Measurements from ENCODE around the gene TCOF1. TPM values are rescaled to one million over a fixed set of nuclear protein-coding genes. Genes with fewer than 3 reads are reported as not detected.

The TCOF1 gene, protein sequence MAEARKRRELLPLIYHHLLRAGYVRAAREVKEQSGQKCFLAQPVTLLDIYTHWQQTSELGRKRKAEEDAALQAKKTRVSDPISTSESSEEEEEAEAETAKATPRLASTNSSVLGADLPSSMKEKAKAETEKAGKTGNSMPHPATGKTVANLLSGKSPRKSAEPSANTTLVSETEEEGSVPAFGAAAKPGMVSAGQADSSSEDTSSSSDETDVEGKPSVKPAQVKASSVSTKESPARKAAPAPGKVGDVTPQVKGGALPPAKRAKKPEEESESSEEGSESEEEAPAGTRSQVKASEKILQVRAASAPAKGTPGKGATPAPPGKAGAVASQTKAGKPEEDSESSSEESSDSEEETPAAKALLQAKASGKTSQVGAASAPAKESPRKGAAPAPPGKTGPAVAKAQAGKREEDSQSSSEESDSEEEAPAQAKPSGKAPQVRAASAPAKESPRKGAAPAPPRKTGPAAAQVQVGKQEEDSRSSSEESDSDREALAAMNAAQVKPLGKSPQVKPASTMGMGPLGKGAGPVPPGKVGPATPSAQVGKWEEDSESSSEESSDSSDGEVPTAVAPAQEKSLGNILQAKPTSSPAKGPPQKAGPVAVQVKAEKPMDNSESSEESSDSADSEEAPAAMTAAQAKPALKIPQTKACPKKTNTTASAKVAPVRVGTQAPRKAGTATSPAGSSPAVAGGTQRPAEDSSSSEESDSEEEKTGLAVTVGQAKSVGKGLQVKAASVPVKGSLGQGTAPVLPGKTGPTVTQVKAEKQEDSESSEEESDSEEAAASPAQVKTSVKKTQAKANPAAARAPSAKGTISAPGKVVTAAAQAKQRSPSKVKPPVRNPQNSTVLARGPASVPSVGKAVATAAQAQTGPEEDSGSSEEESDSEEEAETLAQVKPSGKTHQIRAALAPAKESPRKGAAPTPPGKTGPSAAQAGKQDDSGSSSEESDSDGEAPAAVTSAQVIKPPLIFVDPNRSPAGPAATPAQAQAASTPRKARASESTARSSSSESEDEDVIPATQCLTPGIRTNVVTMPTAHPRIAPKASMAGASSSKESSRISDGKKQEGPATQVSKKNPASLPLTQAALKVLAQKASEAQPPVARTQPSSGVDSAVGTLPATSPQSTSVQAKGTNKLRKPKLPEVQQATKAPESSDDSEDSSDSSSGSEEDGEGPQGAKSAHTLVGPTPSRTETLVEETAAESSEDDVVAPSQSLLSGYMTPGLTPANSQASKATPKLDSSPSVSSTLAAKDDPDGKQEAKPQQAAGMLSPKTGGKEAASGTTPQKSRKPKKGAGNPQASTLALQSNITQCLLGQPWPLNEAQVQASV (N-terminal part only)
- 94.9 TPM for polyA plus RNA-seq (2012; ENCODE audit: insufficient read depth, insufficient read length)

DNA sequence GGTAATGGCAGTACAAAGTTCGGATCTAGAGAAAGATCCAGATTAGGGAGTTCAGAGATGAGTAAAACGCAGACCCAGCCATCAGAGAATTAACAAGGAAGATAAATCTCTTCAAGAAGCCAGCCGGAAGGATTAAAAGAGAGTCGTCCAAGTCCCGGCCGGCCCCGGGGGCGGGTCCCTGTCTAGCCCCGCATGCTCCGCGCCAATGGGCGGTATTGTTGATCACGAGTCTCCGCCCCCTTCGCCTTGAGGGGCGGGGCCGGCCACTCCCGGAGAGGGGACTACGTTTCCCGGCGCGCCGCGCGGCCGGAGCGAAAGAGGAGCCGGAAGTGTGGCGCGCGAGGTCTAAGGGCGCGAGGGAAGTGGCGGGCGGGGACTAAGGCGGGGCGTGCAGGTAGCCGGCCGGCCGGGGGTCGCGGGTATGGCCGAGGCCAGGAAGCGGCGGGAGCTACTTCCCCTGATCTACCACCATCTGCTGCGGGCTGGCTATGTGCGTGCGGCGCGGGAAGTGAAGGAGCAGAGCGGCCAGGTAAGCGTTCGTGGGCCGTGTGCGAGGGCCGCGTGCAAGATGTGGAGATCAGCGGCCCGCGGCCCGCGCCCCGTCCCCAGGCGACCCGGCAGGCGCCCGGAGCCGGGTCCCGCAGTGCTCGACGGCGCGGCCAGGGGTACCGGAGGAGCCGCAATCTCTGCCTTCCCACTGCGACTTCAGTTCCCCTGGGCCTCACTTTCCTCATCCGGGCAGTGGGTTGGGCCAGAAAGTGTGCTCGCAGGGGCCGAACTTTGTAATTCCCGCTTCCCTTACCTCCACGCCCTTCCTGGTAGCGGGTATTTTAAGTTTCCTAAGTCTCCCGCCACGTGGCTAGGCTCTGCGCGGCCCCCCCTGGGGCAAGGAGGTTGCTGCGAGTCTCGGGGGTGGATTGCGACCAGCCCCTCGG lies at the start of gene TCOF1:
TCOF1 (plus strand) TSS at position 372 of the 935 bp plus-strand sequence; CDS start at position 422, 50 bp downstream.
- peak within 1 kb of the TSS; percentile 72 for H3K4me3 ChIP-seq (ENCODE audit: low read length)
- DNase-seq (ENCODE audit: low read depth, low spot score) = peak; percentile 92

DNA sequence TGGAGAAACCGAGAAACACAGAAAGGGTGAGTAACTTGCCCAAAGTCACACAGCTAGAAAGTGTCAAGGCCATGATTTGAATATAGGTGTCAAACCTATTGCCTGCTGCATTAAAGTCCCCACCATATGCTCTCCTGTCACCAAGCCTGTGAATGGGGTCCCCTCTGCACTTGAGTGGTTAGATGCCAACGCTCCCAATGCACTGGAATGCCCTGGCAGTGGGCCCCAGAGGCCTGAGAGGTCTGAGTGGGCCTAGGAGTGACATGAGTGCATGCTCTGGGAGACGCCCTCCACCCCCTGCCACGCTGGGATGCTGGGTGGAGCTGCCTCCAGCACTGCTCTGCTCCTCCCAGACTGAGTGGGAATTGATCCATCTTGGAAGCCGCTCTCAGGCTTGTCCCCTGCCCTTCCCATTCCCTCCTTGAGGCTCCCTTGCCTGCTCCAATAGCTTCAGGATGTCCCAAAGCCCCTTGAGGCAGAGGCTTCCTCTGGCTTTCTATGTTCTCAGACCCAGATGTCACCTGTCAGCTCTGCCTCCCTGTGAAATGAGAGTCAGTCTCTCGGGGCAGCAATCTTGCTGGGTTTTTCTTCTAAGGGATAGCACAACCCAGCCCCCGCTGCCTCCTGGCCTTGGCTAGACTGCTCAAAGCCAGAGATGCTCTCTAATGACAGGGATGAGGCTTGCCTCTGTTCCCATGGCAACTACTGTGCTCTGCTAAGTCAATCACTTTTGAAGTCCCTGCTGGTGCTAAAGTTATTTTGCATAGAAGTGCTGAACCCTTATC lies 48.2 kb upstream of the TCOF1 start:
- DNase-seq (ENCODE audit: low read depth, low spot score) = no peak
- H3K4me3 ChIP-seq (ENCODE audit: low read length) = no peak overlapping the region

DNA sequence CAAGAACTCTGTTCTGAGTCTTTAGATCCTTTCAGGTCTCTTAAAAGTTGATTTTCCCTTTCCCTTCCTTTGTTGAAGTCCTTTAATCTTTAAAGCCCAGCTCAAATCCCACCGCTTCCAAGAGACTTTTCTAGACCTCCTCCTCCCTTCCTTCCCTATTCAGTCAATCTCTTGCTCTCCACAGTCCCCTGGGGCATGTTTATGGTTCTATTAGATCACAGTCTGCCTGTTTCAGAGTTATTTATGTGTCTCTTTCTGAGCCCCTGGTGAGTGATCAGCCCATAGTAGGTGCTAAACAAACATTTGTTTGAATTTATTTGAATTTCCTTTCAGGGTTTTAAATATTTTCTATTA lies 47.6 kb upstream of the TCOF1 start:
- no peak for DNase-seq (ENCODE audit: low read depth, low spot score)
- H3K4me3 ChIP-seq (ENCODE audit: low read length) = no peak overlapping the region

DNA sequence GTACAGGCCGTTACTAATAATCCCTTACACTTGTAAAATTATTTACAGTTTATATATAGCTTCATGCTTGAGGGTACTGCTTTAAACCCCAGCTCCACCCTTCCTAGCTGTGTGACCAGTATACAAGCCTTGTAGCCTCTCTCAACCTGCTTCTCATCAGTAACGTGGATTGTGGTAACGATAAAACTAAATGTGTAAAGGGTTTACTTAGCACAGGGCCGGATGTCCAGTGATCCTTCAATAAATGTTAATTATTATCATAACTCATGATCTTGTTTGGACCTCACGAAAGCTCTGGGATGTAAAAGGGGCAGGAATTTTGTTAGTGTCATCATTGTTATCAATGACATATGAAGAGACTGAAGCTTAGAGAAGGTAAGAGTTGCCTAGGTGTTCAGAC lies 47.3 kb upstream of the TCOF1 start:
- no peak for DNase-seq (ENCODE audit: low read depth, low spot score)
- no peak overlapping the region for H3K4me3 ChIP-seq (ENCODE audit: low read length)

DNA sequence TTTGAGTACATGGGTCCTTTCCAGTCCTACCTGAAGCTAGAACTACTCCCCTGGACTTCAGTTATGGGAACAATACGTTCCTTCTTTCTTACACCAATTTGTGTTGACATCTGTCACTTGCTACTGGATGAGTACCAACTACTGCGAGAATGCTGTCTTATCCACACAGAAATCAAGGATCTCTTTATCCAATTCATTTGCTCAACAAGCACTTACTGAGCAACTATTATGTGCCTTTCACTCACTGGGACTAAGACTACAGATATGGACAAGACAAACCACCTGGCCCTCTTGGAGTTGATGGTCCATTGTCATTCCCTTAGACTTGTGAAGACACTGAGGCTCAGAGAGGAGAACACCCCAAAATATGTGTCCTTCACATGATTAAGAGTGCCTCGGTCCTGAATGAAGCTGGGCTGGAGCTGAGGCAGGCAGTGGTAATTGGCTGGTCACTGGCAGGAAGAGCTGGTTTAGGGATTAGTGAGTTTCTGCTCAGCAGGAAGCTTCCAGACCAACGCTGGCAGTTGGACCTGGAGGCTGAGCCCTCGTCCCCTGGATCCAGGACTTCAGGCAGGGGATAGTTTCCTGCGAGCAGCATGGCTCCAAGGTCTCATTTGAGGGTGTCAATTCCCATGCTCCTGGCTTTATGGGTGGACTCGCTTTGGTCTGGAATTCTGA lies 46.3 kb upstream of the TCOF1 start:
- DNase-seq (ENCODE audit: low read depth, low spot score) = no peak

DNA sequence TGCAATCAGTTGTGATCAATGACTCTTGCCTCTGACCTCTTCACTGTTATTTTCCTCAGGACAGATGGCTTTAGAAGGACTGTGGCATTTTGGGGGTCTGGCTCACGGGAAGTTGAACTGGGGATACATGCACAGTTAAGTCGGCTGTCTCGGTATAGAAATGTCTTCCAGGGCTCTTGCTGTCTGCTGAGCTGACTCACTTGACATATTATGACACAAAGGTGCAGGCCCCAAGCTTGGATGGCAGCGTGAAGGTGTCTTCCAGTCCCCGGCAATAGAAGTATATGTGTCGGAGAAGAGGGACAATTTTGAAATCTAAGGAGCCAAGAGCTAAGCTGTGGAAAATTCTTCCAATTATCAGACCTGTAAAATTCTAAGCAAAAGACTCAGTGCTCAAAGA lies 45.0 kb upstream of the TCOF1 start:
- no peak for DNase-seq (ENCODE audit: low read depth, low spot score)
- H3K4me3 ChIP-seq (ENCODE audit: low read length) = no peak overlapping the region

More for the DNA sequence above, 46.3 kb upstream of the TCOF1 start:
- no peak overlapping the region for H3K4me3 ChIP-seq (ENCODE audit: low read length)

DNA sequence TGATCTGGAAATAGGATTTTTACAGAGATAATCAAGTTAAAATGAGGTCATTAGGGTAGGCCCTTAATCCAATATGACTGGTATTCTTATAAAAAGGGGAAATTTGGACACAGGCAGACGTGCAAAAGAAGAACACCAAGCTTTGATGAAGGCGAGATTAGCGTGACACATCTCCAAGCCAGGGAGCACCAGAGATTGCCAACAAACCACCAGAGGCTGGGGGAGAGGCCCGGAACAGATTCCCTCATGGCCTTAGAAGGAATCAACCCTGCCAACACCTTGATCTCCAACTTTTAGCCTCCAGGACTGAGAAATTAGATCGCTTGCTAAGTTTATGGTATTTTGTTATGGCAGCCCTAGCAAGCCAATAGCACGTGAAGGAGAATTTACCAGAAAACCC lies 44.0 kb upstream of the TCOF1 start:
- DNase-seq (ENCODE audit: low read depth, low spot score) = no peak
- H3K4me3 ChIP-seq (ENCODE audit: low read length) = no peak overlapping the region

DNA sequence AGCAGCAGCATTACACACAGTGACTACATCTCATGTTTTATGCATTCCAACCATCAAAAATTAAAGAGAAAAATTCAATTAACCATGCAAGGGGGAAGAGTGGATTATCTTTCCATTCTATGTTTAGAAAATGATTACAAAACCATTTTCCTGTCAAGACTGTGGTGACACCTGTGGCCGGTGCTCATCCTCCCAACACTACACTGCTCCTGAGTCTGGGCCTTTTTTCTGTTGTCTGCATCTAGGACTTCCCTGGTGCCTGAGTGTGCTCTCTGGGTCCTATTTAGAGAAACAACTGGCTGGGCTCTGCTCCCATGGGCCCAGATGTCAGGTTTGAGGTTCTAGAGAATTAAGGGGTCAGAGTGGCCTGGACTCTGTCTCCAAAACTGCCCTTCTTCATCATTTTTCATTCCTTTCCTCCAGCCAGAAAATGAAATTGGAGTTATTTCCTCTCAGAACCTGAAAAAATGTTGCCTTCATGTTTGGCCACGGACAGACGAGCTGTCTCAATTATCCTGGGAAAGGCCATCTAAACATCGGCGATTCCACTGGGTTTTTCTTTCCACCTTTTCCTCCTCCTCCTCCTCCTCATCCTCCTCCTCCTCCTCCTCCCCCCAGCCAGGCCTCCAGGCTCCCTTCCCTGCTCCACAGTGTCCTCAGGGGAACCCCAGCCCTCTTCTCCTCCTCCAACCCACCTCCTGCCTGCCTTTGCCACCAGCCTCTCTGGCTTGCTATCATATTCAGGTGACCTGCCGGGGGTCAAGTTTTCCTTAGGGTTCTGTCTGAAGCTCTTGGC lies 43.4 kb upstream of the TCOF1 start:
- no peak for DNase-seq (ENCODE audit: low read depth, low spot score)
- no peak overlapping the region for H3K4me3 ChIP-seq (ENCODE audit: low read length)

DNA sequence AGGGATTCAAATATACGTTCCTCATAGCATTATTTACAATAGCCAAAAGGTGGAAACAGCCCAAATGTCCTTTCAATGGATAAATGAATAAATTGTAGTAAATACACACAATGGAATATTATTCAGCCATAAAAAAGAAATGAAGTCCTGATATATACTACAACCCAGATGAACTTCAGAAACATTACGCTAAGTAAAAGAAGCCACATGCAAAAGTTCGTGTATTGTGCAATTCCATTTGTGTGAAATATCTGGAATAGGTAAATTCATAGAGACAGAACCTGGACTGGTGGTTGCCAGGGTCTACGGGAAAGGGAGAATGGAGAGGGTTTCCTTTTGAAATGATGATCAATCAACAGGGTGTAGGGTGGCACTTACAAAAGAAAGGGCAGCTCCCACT lies 42.3 kb upstream of the TCOF1 start:
- DNase-seq (ENCODE audit: low read depth, low spot score) = no peak
- H3K4me3 ChIP-seq (ENCODE audit: low read length) = no peak overlapping the region

DNA sequence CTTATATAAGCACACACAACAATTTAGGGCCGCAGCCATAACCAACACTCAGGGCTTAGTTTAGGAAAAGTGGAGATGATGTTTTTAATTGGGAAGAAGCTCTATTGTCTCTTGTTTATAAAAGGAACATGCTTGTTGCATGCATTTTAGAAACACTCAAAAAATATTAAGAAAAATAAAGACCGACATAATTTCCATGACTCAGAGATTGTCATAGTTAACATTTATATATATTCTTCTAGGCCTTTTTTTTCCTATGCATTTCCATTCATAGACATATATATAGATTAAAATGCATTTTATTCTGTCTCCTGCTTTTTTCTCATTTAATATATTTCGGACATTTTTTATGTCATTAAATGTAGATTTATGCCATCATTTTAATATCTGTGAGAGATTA lies 41.2 kb upstream of the TCOF1 start:
- no peak overlapping the region for H3K4me3 ChIP-seq (ENCODE audit: low read length)
- DNase-seq (ENCODE audit: low read depth, low spot score) = no peak

DNA sequence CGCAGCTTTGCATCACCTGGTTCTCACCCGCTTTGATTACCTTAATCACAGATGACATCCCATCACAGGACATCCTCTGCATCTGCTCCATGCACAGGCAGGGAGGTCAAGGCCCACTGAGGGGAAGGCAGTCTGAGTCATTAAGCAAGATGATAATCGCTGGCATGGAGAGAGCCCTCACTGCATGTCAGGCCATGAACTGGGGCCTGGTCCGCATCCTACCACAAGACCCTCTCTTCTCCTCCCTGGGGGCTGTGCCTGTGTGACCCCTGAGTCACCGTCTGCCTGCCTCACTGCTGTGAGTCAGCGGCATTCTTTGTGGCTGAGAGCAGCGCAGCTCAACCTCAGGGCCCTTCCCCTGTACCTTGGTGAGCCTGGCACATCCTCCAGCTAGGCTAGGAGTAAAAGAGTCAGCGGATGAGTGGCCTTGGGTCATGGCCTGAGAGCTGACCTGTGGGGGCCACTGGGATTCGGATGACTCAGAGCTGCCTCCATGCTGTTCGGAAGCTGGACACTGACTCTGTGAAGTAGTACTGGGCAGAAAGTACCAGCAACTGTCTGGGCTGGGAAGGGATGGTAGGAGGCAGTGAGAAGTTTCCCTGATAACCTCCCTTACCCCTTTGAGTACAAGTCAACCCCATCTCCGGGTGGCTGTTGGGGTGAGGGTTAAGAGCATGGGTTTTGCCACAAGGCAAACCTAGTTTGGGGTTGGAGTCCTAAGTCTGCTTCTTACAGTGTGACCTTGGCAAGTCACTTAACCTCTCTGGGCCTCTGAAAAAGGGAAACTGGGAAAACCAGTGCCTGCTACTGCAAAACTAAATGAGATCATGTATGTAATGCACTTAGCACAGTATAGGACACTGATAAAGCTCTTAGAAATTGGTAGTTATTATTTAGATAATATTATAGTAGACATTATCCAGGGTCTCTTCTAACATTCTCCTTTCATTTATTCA lies 40.2 kb upstream of the TCOF1 start:
- DNase-seq (ENCODE audit: low read depth, low spot score) = no peak
- no peak overlapping the region for H3K4me3 ChIP-seq (ENCODE audit: low read length)

DNA sequence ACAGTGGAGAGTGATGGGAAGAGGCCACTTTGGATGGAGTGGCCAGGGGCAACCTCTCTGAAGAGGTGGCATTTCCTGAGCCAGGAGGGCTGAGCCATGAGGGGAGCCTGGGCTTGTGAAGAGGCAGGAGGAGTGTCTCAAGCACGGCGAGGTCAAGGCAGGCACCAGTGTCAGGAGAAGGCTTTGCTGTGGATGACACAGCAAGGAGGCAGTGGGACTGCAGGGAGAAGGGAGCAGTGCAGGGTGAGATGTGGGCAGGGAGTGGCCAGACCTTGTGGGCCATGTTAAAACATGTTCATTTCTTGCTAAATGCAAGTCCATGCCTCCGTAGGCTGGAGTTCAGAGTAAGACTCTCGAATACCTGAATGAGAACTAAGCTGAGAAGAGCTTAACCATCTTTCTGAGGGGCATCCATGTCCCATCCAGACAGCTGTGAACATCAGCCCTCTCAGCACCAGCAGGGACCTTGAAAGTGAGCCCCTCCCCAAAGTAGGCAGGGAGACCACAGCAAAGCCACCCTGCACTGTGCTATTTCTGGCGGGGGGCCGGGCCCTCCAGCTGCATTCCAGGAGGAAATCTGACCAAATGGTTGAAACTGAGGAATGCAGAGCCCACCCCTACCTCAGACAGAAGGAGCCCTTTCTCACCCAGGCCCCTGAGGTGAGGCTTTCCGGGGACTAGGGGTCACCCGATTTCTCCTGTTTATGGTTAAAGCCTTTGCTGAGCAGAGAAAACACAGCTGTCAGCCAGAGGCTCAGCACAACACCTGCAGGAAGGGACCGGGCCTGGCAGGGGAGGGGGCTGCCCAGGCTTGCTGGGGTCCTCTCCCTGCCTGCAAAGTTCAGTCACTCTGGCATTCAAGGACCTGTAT lies 38.6 kb upstream of the TCOF1 start:
- H3K4me3 ChIP-seq (ENCODE audit: low read length) = no peak overlapping the region
- no peak for DNase-seq (ENCODE audit: low read depth, low spot score)

DNA sequence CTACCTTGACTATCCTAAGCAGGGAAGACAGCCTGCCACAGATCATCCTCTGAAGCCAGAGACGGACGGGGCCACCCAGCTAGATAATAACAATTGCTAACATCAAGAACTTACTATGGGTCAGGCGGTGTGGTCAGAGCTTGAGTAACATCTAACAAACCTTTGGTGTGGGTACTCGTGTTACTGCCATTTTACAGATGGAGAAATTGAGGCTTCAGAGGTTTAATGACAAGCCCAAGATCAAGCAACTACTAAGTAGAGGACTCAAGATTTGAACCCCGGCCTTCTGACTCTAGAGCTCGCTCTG lies 38.1 kb upstream of the TCOF1 start:
- no peak overlapping the region for H3K4me3 ChIP-seq (ENCODE audit: low read length)
- DNase-seq (ENCODE audit: low read depth, low spot score) = no peak

DNA sequence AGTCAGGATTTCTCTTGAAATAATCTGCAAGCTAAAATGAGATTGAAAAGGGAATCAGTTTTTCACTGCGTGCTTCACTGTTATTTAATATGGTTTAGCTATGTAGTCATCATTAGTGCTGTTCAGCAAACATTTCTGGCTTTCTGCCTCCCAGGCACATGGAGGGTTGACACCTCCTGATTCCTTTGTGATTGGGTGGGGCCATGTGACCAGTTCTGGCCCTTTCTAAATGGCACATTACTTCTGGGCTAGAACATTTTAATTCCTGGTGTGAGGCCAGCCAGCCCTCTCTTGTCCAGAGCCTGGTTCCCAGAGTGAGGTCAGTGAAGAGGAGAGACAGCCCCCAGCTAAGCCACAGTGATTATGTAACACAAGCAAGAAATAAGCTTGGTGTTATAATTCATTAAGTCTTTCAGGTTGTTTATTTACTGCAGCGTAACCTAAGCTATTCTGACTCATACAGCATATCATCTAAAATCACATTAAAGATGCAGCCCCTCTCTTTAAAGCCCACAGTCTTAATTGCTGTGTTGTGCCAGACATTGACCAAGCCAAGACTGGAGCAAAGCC lies 37.4 kb upstream of the TCOF1 start:
- no peak overlapping the region for H3K4me3 ChIP-seq (ENCODE audit: low read length)
- no peak for DNase-seq (ENCODE audit: low read depth, low spot score)
